Measurements from ENCODE around the gene LILRB5.
A peak's percentile ranks its signal among the peaks of the same experiment; 100 is the strongest.

LILRB5 gene

GRCh38 chr19:54233941-54234340 is 23.1 kb downstream of the LILRB5 start:
- no peaks in the 10 kb centered on the region for H3K9me3 ChIP-seq (ENCODE audit: insufficient read depth, low read length)
- TF ChIP-seq CTCF (IDR thresholded peaks at IDR 0.05; ENCODE audit: insufficient read depth, low read length, poor library complexity, severe bottlenecking): no peak
- H3K27ac ChIP-seq (ENCODE audit: low read depth, low read length): no peak overlapping the region
- H3K4me2 ChIP-seq (ENCODE audit: low read depth, low read length, poor library complexity, severe bottlenecking): no peak overlapping the region
- H3F3A ChIP-seq (ENCODE audit: insufficient read depth): no peaks in the 10 kb centered on the region
- no peaks in the 10 kb centered on the region for H3K9me2 ChIP-seq (replicated peaks; ENCODE audit: insufficient read depth, low read length)
- no peaks in the 10 kb centered on the region for H3K36me3 ChIP-seq (ENCODE audit: low read length)
- H3K27me3 ChIP-seq (ENCODE audit: low read length): no peaks in the 10 kb centered on the region
- H4K20me1 ChIP-seq (ENCODE audit: low read depth, low read length): no peaks in the 10 kb centered on the region
- H3K9ac ChIP-seq (ENCODE audit: low read length): no peak overlapping the region
- H3K79me2 ChIP-seq (ENCODE audit: insufficient read depth, low read length): no peaks in the 10 kb centered on the region
- no peak overlapping the region for H2AFZ ChIP-seq (ENCODE audit: low read depth, low read length, severe bottlenecking)
- no peak overlapping the region for H3K4me3 ChIP-seq (ENCODE audit: insufficient read depth, low read length, poor library complexity, severe bottlenecking)

- Histone ChIP-seq H3K27me3 (ENCODE audit: low read length) (no peaks in the 10 kb centered on the region), H2AFZ (ENCODE audit: low read depth, low read length, severe bottlenecking) (no peak overlapping the region), H3F3A (ENCODE audit: insufficient read depth) (no peaks in the 10 kb centered on the region), H3K79me2 (ENCODE audit: insufficient read depth, low read length) (no peaks in the 10 kb centered on the region), H4K20me1 (ENCODE audit: low read depth, low read length) (no peaks in the 10 kb centered on the region), H3K27ac (ENCODE audit: low read depth, low read length) (no peak overlapping the region), H3K36me3 (ENCODE audit: low read length) (no peaks in the 10 kb centered on the region), H3K9ac (ENCODE audit: low read length) (no peak overlapping the region), H3K9me3 (ENCODE audit: insufficient read depth, low read length) (no peaks in the 10 kb centered on the region), H3K4me2 (ENCODE audit: low read depth, low read length, poor library complexity, severe bottlenecking) (no peak overlapping the region), H3K4me3 (ENCODE audit: insufficient read depth, low read length, poor library complexity, severe bottlenecking) (no peak overlapping the region), H3K9me2 (replicated peaks; ENCODE audit: insufficient read depth, low read length) (no peaks in the 10 kb centered on the region)
- TF ChIP-seq CTCF (IDR thresholded peaks at IDR 0.05; ENCODE audit: insufficient read depth, low read length, poor library complexity, severe bottlenecking): peak; percentile 73
- no peak for TF ChIP-seq EZH2phosphoT487 (conservative IDR thresholded peaks at IDR 0.05; ENCODE audit: low read length)
These were observed 25.8 kb downstream of the LILRB5 start for GRCh38 chr19:54231077-54231931.

GRCh38 chr19:54230031-54230430 is 27.0 kb downstream of the LILRB5 start:
- Histone ChIP-seq H3K4me3 (ENCODE audit: insufficient read depth, low read length, poor library complexity, severe bottlenecking) (no peak overlapping the region), H3K36me3 (ENCODE audit: low read length) (no peaks in the 10 kb centered on the region), H3K9me2 (replicated peaks; ENCODE audit: insufficient read depth, low read length) (no peaks in the 10 kb centered on the region), H3K27me3 (ENCODE audit: low read length) (no peaks in the 10 kb centered on the region), H2AFZ (ENCODE audit: low read depth, low read length, severe bottlenecking) (no peak overlapping the region), H3K79me2 (ENCODE audit: insufficient read depth, low read length) (no peaks in the 10 kb centered on the region), H3K27ac (ENCODE audit: low read depth, low read length) (no peak overlapping the region), H4K20me1 (ENCODE audit: low read depth, low read length) (no peaks in the 10 kb centered on the region), H3F3A (ENCODE audit: insufficient read depth) (no peaks in the 10 kb centered on the region), H3K9ac (ENCODE audit: low read length) (no peak overlapping the region), H3K4me2 (ENCODE audit: low read depth, low read length, poor library complexity, severe bottlenecking) (no peak overlapping the region), H3K9me3 (ENCODE audit: insufficient read depth, low read length) (no peaks in the 10 kb centered on the region)
- TF ChIP-seq EZH2phosphoT487 (conservative IDR thresholded peaks at IDR 0.05; ENCODE audit: low read length) (no peak), CTCF (IDR thresholded peaks at IDR 0.05; ENCODE audit: insufficient read depth, low read length, poor library complexity, severe bottlenecking) (no peak)
